GM12865 (cell line): ENCODE data around the gene FAM193A.
"Not testable (repeated sequence)": the region's sequence is repeated elsewhere in the genome, so short reads cannot be mapped to it uniquely, and the experiment has no call there.

Experiments
- DNase-seq: peaks from one replicate; pipeline ENCODE4 v3.0.0; 2010; ENCODE audit warnings: low read depth
- H3K4me3 ChIP-seq: 2 replicates; pipeline ENCODE4 v1.5.1; 2011; ENCODE audit warnings: mild to moderate bottlenecking, low read depth, low read length, control low read depth
- CTCF ChIP-seq: IDR thresholded peaks from 2 replicates; pipeline ENCODE4 v1.5.1; 2011; ENCODE audit warnings: low read length, control low read depth, low read depth, inconsistent platforms; ENCODE audit not compliant: insufficient read depth; ENCODE audit errors: missing control alignments

Gene FAM193A

GRCh38 chr4:2721586-2721985 lies 185.1 kb downstream of the FAM193A start:
- TF ChIP-seq CTCF = no peak
- no peak overlapping the region for H3K4me3 ChIP-seq
- DNase-seq = no peak

- no peak overlapping the region for H3K4me3 ChIP-seq
- no peak for DNase-seq
- TF ChIP-seq CTCF = no peak
These were observed 185.6 kb downstream of the FAM193A start for GRCh38 chr4:2722033-2722432.

- TF ChIP-seq CTCF = no peak
- DNase-seq = no peak
- no peak overlapping the region for H3K4me3 ChIP-seq
These were observed 187.3 kb downstream of the FAM193A start for GRCh38 chr4:2723751-2724150.

- no peak for TF ChIP-seq CTCF
- DNase-seq = no peak
- H3K4me3 ChIP-seq = no peak overlapping the region
These were observed 188.9 kb downstream of the FAM193A start for GRCh38 chr4:2725380-2725779.

- DNase-seq = not testable (repeated sequence)
These were observed 190.4 kb downstream of the FAM193A start for GRCh38 chr4:2726881-2727280.

GRCh38 chr4:2728221-2728620 lies 191.8 kb downstream of the FAM193A start:
- DNase-seq = no peak
- H3K4me3 ChIP-seq = no peak overlapping the region
- TF ChIP-seq CTCF = no peak

More at GRCh38 chr4:2726881-2727280, 190.4 kb downstream of the FAM193A start:
- H3K4me3 ChIP-seq = not testable (repeated sequence)

GRCh38 chr4:2728806-2729532 lies 192.5 kb downstream of the FAM193A start:
- no peak for TF ChIP-seq CTCF
- H3K4me3 ChIP-seq = no peak overlapping the region
- no peak for DNase-seq
